HUES6 (cell line): ENCODE results near the gene DCHS1.
"Not testable (repeated sequence)": the region's sequence is repeated elsewhere in the genome, so short reads cannot be mapped to it uniquely, and the experiment has no call there.

Experiments used
- H3K27ac ChIP-seq: 2 replicates; pipeline ENCODE4 v1.7.0; 2013; ENCODE audit warnings: low read depth, mild to moderate bottlenecking, low read length, inconsistent platforms
- H3K27me3 ChIP-seq: 2 replicates; pipeline ENCODE4 v1.6.1; 2013; ENCODE audit warnings: low read length; ENCODE audit not compliant: control insufficient read depth, insufficient read depth
- H3K36me3 ChIP-seq: 2 replicates; pipeline ENCODE4 v1.6.1; 2013; ENCODE audit warnings: low read length; ENCODE audit not compliant: control insufficient read depth, insufficient read depth
- H3K4me1 ChIP-seq: 2 replicates; pipeline ENCODE4 v1.6.1; 2013; ENCODE audit warnings: low read length; ENCODE audit not compliant: control insufficient read depth, insufficient read depth
- H3K4me3 ChIP-seq: 2 replicates; pipeline ENCODE4 v1.5.1; 2013; ENCODE audit warnings: low read depth, low read length
- H3K9ac ChIP-seq: one replicate; pipeline ENCODE4 v1.6.1; 2013; ENCODE audit warnings: mild to moderate bottlenecking, low read length
- H3K9me3 ChIP-seq: 2 replicates; pipeline ENCODE4 v1.6.1; 2013; ENCODE audit warnings: low read depth, low read length; ENCODE audit not compliant: control insufficient read depth, insufficient read depth

DCHS1 gene

GRCh38 chr11:6655790-6656583 is at the start of gene DCHS1:
Gene DCHS1 (minus strand): TSS chr11:6655809. CDS start chr11:6641613, 14,196 bp downstream.
- Histone ChIP-seq H3K27ac (no peak within 1 kb of the TSS), H3K36me3 (no peaks in the 10 kb centered on the region), H3K4me3 (peak within 1 kb of the TSS; percentile 90), H3K9ac (peak within 1 kb of the TSS; percentile 81), H3K9me3 (no peaks in the 10 kb centered on the region), H3K4me1 (peaks cover 11% of the 10 kb centered on the region; the same call in 1 of the 2 replicates), H3K27me3 (peaks cover 57% of the 10 kb centered on the region)

- Histone ChIP-seq H3K4me3 (no peak overlapping the region), H3K36me3 (no peaks in the 10 kb centered on the region), H3K9me3 (no peaks in the 10 kb centered on the region), H3K27ac (no peak overlapping the region), H3K27me3 (no peaks in the 10 kb centered on the region), H3K4me1 (no peaks in the 10 kb centered on the region; the same call in 1 of the 2 replicates), H3K9ac (no peak overlapping the region)
Observed at GRCh38 chr11:6703247-6704063, 47.8 kb upstream of the DCHS1 start.

- H3K36me3 ChIP-seq, H3K27me3 ChIP-seq: not testable (repeated sequence)
Observed at GRCh38 chr11:6701955-6702354, 46.3 kb upstream of the DCHS1 start.

GRCh38 chr11:6695377-6695776 is 39.8 kb upstream of the DCHS1 start:
- no peaks in the 10 kb centered on the region for H3K4me1 ChIP-seq
- no peak overlapping the region for H3K9ac ChIP-seq
- no peak overlapping the region for H3K4me3 ChIP-seq
- no peaks in the 10 kb centered on the region for H3K9me3 ChIP-seq
- H3K36me3 ChIP-seq = no peaks in the 10 kb centered on the region
- no peak overlapping the region for H3K27ac ChIP-seq
- no peaks in the 10 kb centered on the region for H3K27me3 ChIP-seq

More at GRCh38 chr11:6701955-6702354, 46.3 kb upstream of the DCHS1 start:
- H3K9ac ChIP-seq, H3K9me3 ChIP-seq, H3K4me3 ChIP-seq, H3K27ac ChIP-seq, H3K4me1 ChIP-seq: not testable (repeated sequence)

- H3K27ac ChIP-seq = no peak overlapping the region
- peaks cover 3% of the 10 kb centered on the region; the same call in 1 of the 2 replicates for H3K9me3 ChIP-seq
- H3K4me3 ChIP-seq = no peak overlapping the region
- no peaks in the 10 kb centered on the region for H3K4me1 ChIP-seq
- H3K9ac ChIP-seq = no peak overlapping the region
- no peaks in the 10 kb centered on the region for H3K27me3 ChIP-seq
- H3K36me3 ChIP-seq = no peaks in the 10 kb centered on the region
Observed at GRCh38 chr11:6694229-6694535, 38.6 kb upstream of the DCHS1 start.

GRCh38 chr11:6693342-6694228 is 38.0 kb upstream of the DCHS1 start:
- no peaks in the 10 kb centered on the region for H3K27me3 ChIP-seq
- H3K36me3 ChIP-seq = no peaks in the 10 kb centered on the region
- peaks cover 3% of the 10 kb centered on the region; the same call in 1 of the 2 replicates for H3K9me3 ChIP-seq
- H3K9ac ChIP-seq = no peak overlapping the region
- no peak overlapping the region for H3K4me3 ChIP-seq
- H3K27ac ChIP-seq = no peak overlapping the region
- H3K4me1 ChIP-seq = no peaks in the 10 kb centered on the region

- Histone ChIP-seq H3K36me3 (no peaks in the 10 kb centered on the region), H3K27me3 (no peaks in the 10 kb centered on the region), H3K9me3 (peaks cover 3% of the 10 kb centered on the region; the same call in 1 of the 2 replicates), H3K27ac (no peak overlapping the region), H3K4me3 (no peak overlapping the region), H3K9ac (no peak overlapping the region), H3K4me1 (peaks cover 8% of the 10 kb centered on the region; the same call in 1 of the 2 replicates)
Observed at GRCh38 chr11:6692128-6692527, 36.5 kb upstream of the DCHS1 start.

GRCh38 chr11:6690431-6691132 is 35.0 kb upstream of the DCHS1 start:
- not testable (repeated sequence) for H3K9me3 ChIP-seq, H3K27me3 ChIP-seq, H3K36me3 ChIP-seq, H3K4me3 ChIP-seq, H3K4me1 ChIP-seq, H3K9ac ChIP-seq, H3K27ac ChIP-seq

- Histone ChIP-seq H3K27me3 (no peaks in the 10 kb centered on the region), H3K9ac (no peak overlapping the region), H3K36me3 (no peaks in the 10 kb centered on the region), H3K27ac (no peak overlapping the region), H3K9me3 (peaks cover 3% of the 10 kb centered on the region; the same call in 1 of the 2 replicates), H3K4me3 (no peak overlapping the region), H3K4me1 (peaks cover 13% of the 10 kb centered on the region)
Observed at GRCh38 chr11:6687876-6688275, 32.3 kb upstream of the DCHS1 start.

- H3K4me1 ChIP-seq = peaks cover 23% of the 10 kb centered on the region
- peaks cover 18% of the 10 kb centered on the region for H3K36me3 ChIP-seq
- H3K9ac ChIP-seq = no peak overlapping the region
- H3K4me3 ChIP-seq = no peak overlapping the region
- no peak overlapping the region for H3K27ac ChIP-seq
- no peaks in the 10 kb centered on the region for H3K27me3 ChIP-seq
- peaks cover 3% of the 10 kb centered on the region; the same call in 1 of the 2 replicates for H3K9me3 ChIP-seq
Observed at GRCh38 chr11:6686006-6686405, 30.4 kb upstream of the DCHS1 start.
